Suppressor macrophage treated with lipopolysaccharide for 4 hours (primary cell): Measurements from ENCODE around the gene CHRM5.
A peak's percentile ranks its signal among the peaks of the same experiment; 100 is the strongest.
"Not testable (repeated sequence)": the region's sequence is repeated elsewhere in the genome, so short reads cannot be mapped to it uniquely, and the experiment has no call there.

Source experiments
- DNase-seq: peaks from one replicate; pipeline ENCODE4 v3.0.0-alpha.2; 2020

The CHRM5 gene

GRCh38 chr15:33988384-33988783 lies 20.1 kb downstream of the CHRM5 start:
- no peak for DNase-seq

- no peak for DNase-seq
Observed at GRCh38 chr15:33994005-33994615, 25.8 kb downstream of the CHRM5 start.

GRCh38 chr15:33995666-33996065 lies 27.4 kb downstream of the CHRM5 start:
- not testable (repeated sequence) for DNase-seq

- no peak for DNase-seq
Observed at GRCh38 chr15:34001536-34001935, 33.2 kb downstream of the CHRM5 start.

GRCh38 chr15:34006381-34006780 lies 38.1 kb downstream of the CHRM5 start:
- no peak for DNase-seq

GRCh38 chr15:34009656-34010055 lies 41.4 kb downstream of the CHRM5 start:
- no peak for DNase-seq

GRCh38 chr15:34010921-34011320 lies 42.6 kb downstream of the CHRM5 start:
- DNase-seq = no peak

GRCh38 chr15:34011481-34011880 lies 43.2 kb downstream of the CHRM5 start:
- no peak for DNase-seq

GRCh38 chr15:34012461-34013028 lies 44.2 kb downstream of the CHRM5 start:
- DNase-seq = no peak

- no peak for DNase-seq
Observed at GRCh38 chr15:34013746-34014145, 45.4 kb downstream of the CHRM5 start.

- DNase-seq = no peak
Observed at GRCh38 chr15:34014556-34014955, 46.3 kb downstream of the CHRM5 start.

- DNase-seq = no peak
Observed at GRCh38 chr15:34018021-34018645, 49.8 kb downstream of the CHRM5 start.

GRCh38 chr15:34018738-34019137 lies 50.4 kb downstream of the CHRM5 start:
- not testable (repeated sequence) for DNase-seq

- DNase-seq = no peak
Observed at GRCh38 chr15:34019369-34019990, 51.2 kb downstream of the CHRM5 start.

GRCh38 chr15:34023907-34024306 lies 55.6 kb downstream of the CHRM5 start:
- no peak for DNase-seq

- no peak for DNase-seq
Observed at GRCh38 chr15:34025252-34025651, 57.0 kb downstream of the CHRM5 start.

GRCh38 chr15:34027606-34028005 lies 59.3 kb downstream of the CHRM5 start:
- no peak for DNase-seq

GRCh38 chr15:34031987-34032760 lies 63.9 kb downstream of the CHRM5 start:
- DNase-seq = no peak

- DNase-seq = peak; percentile 83
Observed at GRCh38 chr15:34038023-34038870, 70.0 kb downstream of the CHRM5 start.

GRCh38 chr15:34038871-34039789 lies 70.8 kb downstream of the CHRM5 start, which contains the start of gene AVEN:
TSS of gene AVEN (minus strand) at chr15:34039204. CDS start at chr15:34039046, 158 bp downstream.
- peak; percentile 68 for DNase-seq

- DNase-seq = no peak
Observed at GRCh38 chr15:34039790-34040113, 71.5 kb downstream of the CHRM5 start.
